GM19467 (cell line): ENCODE data around the gene CAPRIN1.
"Not testable (repeated sequence)": the region's sequence is repeated elsewhere in the genome, so short reads cannot be mapped to it uniquely, and the experiment has no call there.

ENCODE experiments used
- ATAC-seq: cut with Tn5 transposase; IDR thresholded peaks from one replicate; pipeline ENCODE4 v1.9.1; 2021; ENCODE audit warnings: mild to moderate bottlenecking, moderate library complexity; ENCODE audit not compliant: unreplicated experiment

Gene CAPRIN1

GRCh38 chr11:34050581-34051348, 766 bp upstream of the CAPRIN1 start:
- no peak for ATAC-seq

- peak; percentile 52 for ATAC-seq
These were observed 591 bp downstream of the CAPRIN1 start for GRCh38 chr11:34052036-34052607.

GRCh38 chr11:34052608-34053160, 1.2 kb downstream of the CAPRIN1 start:
- ATAC-seq, result no peak

- ATAC-seq, result no peak
These were observed 1.7 kb downstream of the CAPRIN1 start for GRCh38 chr11:34053161-34053686.

GRCh38 chr11:34054351-34054750, 2.8 kb downstream of the CAPRIN1 start:
- not testable (repeated sequence) for ATAC-seq

GRCh38 chr11:34055218-34056000, 3.9 kb downstream of the CAPRIN1 start:
- no peak for ATAC-seq

- no peak for ATAC-seq
These were observed 5.1 kb downstream of the CAPRIN1 start for GRCh38 chr11:34056672-34057071.

- no peak for ATAC-seq
These were observed 11.7 kb downstream of the CAPRIN1 start for GRCh38 chr11:34063061-34063795.

- ATAC-seq, result no peak
These were observed 12.8 kb downstream of the CAPRIN1 start for GRCh38 chr11:34064291-34064690.

GRCh38 chr11:34065505-34066203, 14.1 kb downstream of the CAPRIN1 start:
- no peak for ATAC-seq

GRCh38 chr11:34066766-34067165, 15.2 kb downstream of the CAPRIN1 start:
- ATAC-seq, result not testable (repeated sequence)

- no peak for ATAC-seq
These were observed 16.0 kb downstream of the CAPRIN1 start for GRCh38 chr11:34067383-34068065.

- ATAC-seq, result no peak
These were observed 16.6 kb downstream of the CAPRIN1 start for GRCh38 chr11:34068111-34068510.

- ATAC-seq, result not testable (repeated sequence)
These were observed 19.8 kb downstream of the CAPRIN1 start for GRCh38 chr11:34071306-34071705.

- no peak for ATAC-seq
These were observed 20.5 kb downstream of the CAPRIN1 start for GRCh38 chr11:34072041-34072440.

- no peak for ATAC-seq
These were observed 21.3 kb downstream of the CAPRIN1 start for GRCh38 chr11:34072832-34073231.

- no peak for ATAC-seq
These were observed 22.9 kb downstream of the CAPRIN1 start for GRCh38 chr11:34074391-34074790.

- no peak for ATAC-seq
These were observed 23.8 kb downstream of the CAPRIN1 start for GRCh38 chr11:34075178-34075820.

GRCh38 chr11:34080609-34081008, 29.1 kb downstream of the CAPRIN1 start:
- ATAC-seq, result no peak
